SHP77 (cell line): ENCODE data around the gene UPK2.
"Not testable (repeated sequence)": the region's sequence is repeated elsewhere in the genome, so short reads cannot be mapped to it uniquely, and the experiment has no call there.

ENCODE experiments used
- DNase-seq, 2 experiments: peaks; one replicate each; lab custom pipeline; 2025; lab: John Stamatoyannopoulos, UW

The UPK2 gene

DNA sequence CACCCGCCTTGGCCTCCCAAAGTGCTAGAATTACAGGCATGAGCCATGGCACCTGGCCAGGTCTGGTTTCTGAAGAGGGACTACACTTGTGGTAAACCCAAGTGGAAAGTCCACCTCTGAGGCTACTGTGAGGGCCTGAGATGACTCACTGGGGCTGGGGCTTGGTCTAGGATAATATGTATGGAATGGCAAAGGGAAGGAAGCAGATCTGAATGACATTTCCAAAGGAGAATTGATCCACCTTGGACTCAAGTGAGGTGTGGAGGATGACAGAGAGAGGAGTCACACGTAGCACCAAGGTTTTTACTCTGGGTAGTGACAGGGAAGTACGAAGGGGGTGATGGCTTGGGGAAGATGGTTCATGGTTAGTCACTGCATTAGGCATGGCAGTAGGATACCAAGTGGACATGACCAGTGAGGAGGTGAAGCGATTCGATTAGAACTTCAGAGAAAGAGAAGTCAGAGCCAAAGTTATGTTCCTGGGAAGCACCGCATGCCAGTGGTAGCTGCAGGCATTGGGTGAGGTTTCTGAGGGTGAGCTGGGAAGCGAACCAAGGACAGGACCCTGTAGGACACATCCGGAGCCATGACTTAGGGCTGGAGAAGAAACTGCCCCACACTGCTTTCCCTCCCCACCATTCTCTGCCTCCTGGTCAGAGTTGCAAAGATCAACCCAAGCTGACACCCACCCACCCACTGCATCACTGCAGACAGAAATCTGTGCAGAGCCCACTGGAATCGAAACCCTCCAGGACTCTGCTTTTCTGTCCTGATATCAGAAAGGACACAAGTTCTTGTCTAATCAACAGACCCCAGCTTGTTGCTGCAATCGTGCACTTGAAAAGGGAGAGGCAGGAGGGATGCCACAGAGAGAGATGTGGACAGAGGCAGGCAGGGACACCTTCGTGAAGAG is 17.4 kb upstream of the UPK2 start:
- DNase-seq, result no peak

DNA sequence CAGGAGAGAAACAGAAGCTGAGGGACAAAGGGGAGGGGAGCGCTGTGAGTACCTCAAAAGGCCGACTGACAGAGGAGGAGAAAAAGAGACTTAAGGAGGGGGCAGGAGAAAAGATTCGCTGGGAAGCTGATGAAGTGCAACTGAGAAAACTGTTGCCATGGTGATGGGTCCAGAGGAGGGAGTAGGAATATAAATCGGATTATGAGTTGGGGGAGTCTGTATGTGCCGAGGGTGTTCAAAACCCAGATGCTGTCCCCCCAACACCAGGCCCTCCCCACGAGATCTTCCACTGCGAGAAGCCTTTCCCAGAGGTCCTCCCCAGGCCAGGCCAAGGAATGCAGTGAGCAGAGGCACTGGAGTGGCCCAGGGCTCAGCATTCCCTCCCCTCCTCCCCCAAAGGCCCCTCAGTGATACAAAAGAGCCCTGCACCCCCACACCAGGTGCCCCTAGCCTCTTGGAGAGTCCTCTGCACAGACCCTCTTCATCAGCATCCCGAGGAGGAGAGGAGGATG is 16.6 kb upstream of the UPK2 start:
- DNase-seq, result no peak

DNA sequence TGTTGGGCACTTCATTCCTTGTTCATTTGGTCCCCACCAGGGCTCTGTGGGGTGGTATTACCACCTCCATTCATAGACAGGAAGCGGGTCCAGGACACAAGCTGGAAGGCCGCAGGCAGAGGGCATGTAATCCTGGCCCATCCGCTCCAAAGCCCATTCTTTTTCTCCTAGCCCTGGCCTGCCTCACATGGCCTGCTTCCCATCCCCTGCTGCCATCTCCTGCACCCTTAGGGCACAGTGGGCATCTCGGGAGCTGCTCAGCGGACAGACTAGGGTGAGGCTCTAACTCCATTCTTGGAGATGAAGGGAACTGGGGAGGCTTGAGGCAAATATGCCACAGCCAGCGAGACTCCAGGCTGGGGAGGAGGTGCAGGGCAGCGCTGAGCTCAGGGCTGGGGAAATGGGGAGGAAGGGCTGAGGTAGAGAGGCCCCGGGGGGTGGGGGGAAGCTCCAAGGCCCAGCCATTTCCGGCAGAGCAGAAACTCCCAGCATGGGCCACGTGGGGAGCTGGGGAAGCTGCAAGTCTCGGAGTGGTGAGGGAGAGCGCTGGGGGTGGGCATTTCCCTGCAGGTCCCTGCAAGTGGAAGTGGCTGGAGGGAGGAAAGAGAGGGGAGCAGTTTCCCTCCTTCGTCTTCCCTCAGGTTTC is 16.0 kb upstream of the UPK2 start:
- no peak for DNase-seq

DNA sequence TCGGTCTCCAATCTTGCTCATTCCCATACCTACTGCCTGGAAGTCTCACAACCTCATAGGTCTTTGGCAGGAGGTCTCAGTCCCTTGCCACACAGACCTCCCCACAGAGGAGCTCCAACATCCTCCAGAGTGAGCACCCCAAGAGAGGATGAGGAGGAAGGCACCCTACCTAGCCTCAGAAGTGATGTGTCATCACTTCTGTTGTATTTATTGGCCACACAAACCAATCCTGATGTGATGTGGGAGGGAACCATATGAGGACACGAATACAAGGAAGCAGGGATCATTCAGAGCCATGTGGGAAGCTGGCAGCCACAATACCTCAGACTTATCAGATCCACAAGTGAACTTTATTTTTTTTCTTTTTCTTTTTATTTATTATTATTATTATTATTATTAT is 9.0 kb upstream of the UPK2 start:
- no peak for DNase-seq

DNA sequence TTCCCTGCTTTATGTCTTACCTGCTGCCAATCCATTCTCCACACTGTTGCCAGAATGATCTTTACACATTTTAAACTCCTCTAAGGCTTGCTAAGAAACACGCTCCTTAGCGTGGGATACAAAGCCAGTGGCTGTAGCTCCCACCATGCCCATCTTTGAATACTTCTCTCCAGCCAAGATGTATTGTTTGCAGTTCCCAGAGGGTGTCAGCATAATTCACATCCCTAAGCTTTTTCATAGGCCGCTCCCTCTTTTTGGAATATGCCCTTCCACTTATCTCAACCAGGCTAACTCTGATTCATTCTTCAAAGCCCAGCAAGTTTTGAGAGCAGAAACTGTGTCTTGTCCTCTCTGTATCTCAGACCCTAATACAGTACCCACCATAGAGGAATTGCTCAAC is 8.1 kb upstream of the UPK2 start:
- DNase-seq, result no peak

DNA sequence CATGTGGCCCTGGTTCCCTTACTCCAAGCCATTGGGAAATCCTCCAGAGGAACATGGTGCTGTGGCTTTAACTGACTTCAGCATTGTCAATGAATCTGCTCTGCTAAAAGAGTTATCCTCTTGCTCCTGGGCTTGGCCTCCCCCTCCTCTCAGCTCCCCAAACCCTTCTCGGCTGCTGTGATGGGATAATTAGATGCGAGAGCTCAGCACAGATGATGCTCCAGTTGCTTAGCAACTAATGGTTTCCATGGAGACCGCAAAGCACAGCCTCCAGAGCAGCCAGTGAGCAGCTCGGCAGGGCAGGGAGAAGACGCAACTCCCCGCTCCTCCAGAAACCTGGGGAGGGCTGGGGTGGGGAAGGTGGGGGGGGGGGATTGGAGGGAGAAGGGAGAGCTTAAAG is 2.8 kb upstream of the UPK2 start:
- peak in 1 of 2 experiments; percentile 22 for DNase-seq

DNA sequence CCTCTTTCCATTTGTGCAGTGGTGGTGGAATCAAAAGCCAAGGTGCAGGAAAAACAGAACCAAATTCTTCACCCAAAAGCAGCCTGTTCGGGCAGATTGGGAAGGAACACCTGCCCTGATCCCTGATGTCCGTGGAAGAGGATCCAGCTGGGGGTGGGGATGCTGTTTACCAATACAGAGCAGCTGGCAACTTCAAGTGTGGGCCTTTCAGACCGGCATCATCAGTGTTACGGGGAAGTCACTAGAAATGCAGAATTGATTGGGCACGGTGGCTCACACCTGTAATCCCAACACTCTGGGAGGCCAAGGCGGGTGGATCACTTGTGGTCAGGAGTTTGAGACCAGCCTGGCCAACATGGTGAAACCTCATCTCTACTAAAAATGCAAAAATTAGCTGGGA is 2.1 kb upstream of the UPK2 start:
- DNase-seq, result peak; percentile 35 to 53

DNA sequence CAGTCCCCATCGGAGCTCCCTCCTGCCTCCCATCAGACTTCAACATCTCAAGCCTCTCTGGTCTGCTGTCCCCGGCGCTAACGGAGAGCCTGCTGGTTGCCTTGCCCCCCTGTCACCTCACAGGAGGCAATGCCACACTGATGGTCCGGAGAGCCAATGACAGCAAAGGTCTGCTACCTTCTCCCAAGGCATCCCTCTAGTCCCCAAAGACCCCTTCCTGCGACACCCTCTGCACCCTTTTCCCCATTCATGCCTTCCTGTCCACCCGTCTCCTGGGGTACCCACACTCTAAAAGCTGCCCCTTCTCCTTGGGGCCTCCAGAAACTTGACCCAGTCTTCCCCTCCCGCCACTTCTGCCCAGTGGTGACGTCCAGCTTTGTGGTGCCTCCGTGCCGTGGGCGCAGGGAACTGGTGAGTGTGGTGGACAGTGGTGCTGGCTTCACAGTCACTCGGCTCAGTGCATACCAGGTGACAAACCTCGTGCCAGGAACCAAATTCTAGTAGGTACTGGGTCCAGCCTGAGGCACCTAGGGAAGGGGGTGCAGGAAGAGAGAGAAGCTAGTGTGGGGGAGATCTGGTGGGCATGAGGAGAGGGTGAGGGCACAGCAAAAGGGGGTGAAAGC is 860 bp downstream of the UPK2 start:
- no peak for DNase-seq

DNA sequence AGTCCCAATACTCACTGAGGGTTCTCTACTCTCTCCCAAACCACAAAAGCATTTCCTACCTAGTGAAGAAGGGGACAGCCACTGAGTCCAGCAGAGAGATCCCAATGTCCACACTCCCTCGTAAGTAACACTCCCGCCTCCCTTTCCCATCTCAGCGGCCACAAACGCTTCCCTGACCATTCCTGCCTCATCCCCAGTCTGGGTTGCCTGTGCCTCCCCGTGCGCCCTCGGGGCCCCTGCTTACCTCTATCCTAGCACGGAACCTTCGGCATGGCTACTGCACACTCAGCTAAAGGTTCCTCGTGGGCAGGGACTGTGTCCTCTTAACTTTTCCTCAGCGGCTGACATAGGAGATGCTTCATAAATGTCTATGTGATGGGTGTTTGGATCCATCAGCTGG is 1.5 kb downstream of the UPK2 start:
- no peak for DNase-seq

DNA sequence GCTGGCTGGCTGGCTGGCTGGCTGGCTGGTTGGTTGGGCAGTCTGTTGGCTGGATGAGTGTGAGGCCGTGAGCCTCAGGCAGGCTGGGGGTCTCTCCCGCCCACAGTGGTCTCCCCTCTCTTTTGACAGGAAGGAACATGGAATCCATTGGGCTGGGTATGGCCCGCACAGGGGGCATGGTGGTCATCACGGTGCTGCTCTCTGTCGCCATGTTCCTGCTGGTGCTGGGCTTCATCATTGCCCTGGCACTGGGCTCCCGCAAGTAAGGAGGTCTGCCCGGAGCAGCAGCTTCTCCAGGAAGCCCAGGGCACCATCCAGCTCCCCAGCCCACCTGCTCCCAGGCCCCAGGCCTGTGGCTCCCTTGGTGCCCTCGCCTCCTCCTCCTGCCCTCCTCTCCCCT is 1.9 kb downstream of the UPK2 start:
- DNase-seq, result no peak

DNA sequence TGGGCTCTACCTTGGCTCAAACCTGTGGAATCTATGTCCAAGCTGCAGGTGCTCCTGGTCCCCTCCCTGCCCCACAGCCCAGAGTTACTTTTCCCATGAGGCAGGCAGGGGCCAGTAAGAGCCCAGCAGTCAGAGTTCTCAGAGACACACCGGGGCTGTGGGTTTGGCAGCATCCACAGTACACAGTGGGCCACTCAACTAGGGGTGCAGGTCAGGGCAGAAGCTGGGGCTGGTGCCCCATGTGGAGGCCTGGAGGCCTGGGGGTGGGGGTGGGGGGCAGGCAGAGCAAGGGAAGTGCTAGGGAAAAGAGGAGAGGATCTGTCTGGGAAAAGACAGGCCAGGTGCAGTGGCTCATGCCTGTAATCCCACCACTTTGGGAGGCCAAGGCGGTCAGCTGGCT is 2.5 kb downstream of the UPK2 start:
- no peak for DNase-seq

DNA sequence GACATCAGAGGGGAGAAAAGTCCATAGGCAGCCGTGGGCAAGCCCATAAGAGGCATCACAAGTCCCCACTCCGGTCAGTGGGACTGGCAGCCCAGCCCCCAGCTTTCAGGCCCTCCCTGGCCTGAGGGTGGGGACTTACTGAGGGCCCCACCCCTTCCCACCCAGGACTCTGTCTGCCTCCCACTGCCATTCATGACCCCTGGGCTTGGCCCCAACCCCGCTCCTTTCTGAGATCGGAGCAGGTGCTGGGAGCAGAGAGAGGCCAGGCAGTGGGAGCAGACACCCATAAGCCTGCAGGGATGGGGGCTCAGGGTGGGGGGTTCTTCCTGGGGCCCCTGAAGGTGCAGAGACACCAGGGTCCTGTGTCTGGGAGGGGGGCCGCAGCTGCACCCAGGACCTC is 5.1 kb downstream of the UPK2 start:
- DNase-seq, result no peak

DNA sequence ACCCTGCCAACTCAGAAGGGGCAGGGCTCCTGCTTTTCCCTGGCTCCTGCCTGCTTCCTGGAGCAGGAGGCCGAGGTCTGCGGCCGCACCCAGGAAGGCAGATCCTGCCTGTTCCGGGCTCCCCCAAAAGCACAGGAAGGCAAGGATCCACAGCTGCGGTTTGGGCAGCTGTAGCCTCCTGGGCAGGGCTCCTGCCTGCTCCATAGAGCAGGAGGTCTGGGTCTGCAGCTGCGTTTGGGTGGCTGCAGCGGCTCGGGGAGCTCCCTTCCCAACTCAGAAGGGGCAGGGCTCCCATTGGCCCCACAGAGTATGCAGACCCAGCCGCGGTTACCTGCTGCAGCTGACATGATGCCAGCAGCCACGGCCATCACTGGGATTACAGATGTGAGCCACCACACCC is 5.5 kb downstream of the UPK2 start:
- DNase-seq, result no peak

DNA sequence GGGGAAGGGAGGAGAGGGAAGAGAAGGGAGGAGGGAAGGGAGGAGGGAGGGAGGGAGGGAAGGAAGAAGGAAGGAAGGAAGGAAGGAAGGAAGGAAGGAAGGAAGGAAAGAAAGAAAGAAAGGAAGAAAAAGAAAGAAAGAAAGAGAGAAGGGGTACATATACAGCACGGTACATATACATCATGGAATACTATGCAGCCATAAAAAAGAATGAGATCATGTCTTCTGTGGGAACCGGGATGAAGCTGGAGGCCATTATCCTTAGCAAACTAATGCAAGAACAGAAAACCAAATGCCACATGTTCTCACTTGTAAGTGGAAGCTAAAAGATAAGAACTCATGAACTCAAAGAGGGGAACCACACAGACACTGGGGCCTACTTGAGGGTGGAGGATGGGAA is 13.4 kb downstream of the UPK2 start:
- not testable (repeated sequence) for DNase-seq

DNA sequence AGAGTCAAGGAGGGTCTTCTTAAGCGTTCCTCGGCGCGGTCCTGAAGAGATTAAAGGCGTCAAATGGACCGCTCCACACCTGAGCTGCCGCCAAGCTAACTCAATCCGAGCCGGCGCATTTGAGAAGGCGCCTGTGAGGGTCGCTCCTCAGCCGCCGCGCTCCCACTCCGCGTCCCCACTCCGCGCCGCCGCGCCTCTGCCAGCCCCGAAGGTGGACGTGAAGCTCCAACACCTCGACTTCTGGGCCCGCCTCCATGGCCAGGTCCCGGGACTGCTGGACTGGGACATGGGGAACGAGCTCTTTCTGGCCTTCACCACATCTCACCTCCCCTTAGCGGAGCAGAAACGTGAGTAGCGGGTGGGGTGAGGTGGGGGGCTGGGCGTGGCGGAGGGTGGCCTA is 15.5 kb downstream of the UPK2 start, which contains the start of gene FOXR1:
FOXR1 (plus strand) TSS at position 116 of the 400 bp plus-strand sequence; CDS start at position 287, 171 bp downstream.
- DNase-seq, result no peak

DNA sequence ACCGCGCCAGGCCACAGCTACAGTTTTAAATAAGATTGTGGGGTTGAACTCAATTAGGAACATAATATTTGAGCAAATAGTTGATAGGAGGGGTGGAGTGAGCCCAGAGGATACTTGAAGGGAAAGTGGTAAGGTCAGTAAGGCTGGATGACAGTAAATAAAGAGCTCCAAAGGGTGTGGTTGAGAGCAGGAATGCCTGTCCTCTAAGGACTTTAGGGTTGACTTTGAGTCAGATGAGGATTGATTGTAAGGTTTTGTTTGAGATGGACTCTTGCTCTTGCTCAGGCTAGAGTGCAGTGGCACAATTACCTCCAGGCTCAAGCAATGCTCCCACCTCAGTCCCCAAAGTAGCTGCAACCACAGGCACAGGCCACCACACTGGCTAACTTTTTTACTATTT is 17.9 kb downstream of the UPK2 start:
- no peak for DNase-seq

DNA sequence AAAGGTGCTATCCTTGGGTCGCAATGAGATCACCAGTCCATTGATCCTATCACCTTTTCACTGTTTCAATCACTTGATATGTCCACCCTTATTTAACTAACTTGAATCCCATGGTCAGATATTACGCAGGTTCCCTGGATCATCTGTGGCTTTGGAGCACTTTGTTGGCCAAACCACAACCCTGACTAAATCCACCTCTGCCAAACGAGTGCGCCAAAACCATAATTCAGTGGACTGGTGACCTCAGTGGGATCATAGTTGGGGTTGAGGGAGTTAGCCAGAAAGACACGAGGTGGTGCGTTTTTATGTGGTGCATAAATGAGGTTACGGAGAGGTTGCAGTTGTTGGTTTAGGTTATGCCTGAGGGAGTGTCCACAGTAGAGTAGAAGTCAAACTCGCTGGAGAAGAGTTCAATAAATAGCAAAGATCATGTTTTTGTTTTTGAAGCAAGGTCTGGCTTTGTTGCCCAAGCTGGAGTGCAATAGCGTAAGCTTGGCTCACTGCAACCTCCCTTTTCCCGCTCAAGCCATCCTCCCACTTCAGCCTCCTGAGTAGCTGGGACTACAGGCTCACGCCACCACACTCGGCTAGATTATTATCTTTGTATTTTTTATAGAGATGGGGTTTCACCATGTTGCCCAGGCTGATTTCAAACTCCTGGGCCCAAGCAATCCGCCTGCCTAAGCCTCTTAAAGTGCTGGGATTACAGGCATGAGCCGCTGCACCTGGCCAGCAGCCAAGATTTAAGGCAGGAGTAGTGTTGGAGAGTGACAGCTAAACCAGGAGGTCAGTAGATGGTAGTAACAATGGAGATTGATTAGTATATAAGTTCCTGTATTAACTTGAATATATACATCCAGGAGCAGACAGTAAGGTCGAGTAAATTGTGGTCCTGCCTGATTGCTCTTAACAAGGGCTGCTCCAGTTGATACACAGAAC is 19.9 kb downstream of the UPK2 start:
- DNase-seq, result peak in 1 of 2 experiments; percentile 7

DNA sequence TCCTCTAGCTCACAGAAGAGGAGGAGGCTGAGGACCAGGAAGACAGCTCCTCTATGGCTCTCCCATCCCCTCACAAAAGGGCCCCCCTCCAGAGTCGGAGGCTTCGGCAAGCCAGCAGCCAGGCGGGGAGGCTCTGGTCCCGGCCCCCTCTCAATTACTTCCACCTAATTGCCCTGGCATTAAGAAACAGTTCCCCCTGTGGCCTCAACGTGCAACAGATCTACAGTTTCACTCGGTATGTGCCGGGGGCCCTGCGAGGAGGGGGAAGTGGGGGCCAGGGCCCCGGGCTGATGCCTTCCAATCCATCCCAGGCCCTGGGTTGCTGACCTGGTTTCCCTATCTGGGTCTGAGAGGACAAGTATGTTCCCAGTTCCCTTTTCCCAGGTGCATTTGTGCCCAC is 23.3 kb downstream of the UPK2 start:
- DNase-seq, result no peak

DNA sequence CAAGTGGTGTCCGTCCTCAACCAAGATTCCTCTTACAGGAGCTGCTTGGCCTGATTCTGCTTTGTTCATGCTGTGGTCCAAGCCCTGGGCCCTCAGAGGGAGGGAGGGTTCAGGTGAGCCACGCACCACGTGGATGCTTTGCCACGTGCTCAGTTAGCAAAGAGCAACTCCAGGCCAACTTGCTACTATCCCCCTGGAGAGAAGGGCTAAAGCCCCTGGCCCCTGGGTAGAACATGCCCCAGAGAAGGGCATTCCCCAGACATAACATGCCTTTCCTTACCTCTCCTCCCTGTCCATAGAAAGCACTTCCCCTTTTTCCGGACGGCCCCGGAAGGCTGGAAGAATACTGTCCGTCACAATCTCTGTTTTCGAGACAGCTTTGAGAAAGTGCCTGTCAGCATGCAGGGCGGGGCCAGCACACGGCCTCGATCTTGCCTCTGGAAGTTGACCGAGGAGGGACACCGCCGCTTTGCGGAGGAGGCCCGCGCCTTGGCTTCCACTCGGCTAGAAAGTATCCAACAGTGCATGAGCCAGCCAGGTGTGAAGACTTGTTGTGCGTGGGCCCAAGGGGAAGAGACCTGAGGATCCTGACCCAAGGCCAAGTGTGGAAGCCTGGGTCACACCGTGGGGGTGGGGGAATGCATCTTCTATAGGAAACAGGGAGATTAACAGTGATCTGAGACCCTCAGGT is 24.2 kb downstream of the UPK2 start:
- no peak for DNase-seq

DNA sequence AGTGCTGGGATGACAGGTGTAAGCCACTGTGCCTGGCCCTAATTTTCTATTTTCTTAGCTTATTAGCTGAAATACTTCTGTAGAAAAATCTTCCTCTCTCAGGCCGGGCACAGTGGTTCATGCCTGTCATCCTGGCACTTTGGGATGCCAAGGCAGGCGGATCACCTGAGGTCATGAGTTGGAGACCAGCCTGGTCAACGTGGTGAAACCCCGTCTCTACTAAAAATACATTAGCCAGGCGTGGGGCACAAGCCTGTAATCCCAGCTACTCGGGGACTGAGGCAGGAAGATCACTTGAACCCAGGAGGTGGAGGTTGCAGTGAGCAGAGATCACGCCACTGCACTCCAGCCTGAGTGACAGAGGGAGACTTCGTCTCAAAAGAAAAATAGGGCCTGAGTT is 28.2 kb downstream of the UPK2 start:
- not testable (repeated sequence) for DNase-seq

DNA sequence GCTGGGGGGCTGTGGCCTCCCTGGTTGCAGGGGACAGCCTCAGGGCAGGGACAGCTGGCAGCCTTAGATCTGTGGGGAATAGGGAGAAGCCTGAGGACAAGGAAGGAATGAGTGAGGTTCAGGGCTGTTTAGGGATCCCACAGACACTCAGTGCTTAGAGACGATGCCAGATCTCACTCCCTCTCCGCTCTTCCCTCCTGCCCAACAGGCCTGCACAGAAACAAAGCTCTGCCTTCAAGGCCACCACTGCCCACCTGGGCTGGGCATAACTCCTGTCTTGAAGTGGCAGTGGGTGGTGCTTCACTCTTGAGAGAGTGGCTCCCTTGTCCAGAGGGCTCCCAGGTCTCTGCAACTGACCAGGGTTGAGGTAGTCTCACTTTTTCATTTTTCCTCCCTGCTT is 28.7 kb downstream of the UPK2 start:
- no peak for DNase-seq
